AG10803 (cell line): ENCODE measurements around the gene SMIM21.

Source experiments
- DNase-seq: peaks from one replicate; pipeline ENCODE4 v3.0.0; 2010; ENCODE audit warnings: low read depth
- H3K4me3 ChIP-seq: 2 replicates; pipeline ENCODE4 v1.5.1; 2011; ENCODE audit warnings: mild to moderate bottlenecking, low read length, control low read depth
- CTCF ChIP-seq: conservative IDR thresholded peaks from 2 replicates; pipeline ENCODE4 v1.5.1; 2011; ENCODE audit warnings: mild to moderate bottlenecking, low read length, control low read depth, inconsistent platforms

SMIM21 gene

DNA sequence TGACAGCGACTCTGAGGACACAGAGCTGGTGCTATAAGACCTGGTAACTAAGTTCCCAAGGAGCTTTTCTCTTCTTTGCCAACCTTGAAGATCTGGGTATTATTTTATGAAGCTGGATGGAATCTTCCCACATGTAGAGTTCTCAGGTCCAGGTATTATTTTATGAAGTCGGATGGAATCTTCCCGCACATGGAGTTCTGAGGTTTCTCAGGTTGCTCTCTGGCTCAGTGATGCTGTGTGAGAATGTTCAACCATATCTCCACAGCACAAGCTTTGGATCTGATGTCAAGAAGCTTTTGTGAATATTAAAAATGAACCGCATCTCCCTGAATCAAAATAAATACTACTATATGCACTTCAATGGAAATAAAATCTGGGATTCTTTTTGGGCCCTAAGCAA, at the start of gene SMIM21:
Gene SMIM21 (minus strand): TSS at position 101 of the 400 bp plus-strand sequence. CDS start 140 bp downstream, outside the sequence.
- no peak for DNase-seq
- no peak for TF ChIP-seq CTCF
- H3K4me3 ChIP-seq, result no peak within 1 kb of the TSS

GRCh38 chr18:75475228-75475627, 47.7 kb upstream of the SMIM21 start:
- peak; percentile 94 for DNase-seq
- no peak for TF ChIP-seq CTCF
- no peak overlapping the region for H3K4me3 ChIP-seq

- no peak for TF ChIP-seq CTCF
- peak; percentile 54 for DNase-seq
- H3K4me3 ChIP-seq, result no peak overlapping the region
Observed at GRCh38 chr18:75474332-75474731, 46.8 kb upstream of the SMIM21 start.

DNA sequence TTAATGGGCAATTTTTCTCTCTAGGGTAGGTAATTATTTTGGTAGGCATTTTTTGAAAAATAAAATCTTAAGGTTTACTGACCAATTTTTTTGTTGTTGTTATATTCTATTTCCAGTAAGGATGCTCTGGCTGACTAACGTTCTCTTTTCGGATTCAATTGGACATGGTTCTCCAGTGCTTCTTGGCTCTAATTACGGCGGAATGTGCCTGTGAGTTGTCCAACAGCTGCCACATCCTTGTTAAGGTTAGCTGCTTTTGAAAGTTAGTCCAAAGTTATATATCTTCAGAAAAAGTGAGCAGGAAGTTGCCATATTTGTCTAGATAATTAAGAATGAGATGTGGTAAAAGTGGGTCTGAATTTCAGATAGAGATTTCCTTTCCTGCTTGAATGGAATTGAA, 45.8 kb upstream of the SMIM21 start:
- no peak for TF ChIP-seq CTCF
- no peak overlapping the region for H3K4me3 ChIP-seq
- DNase-seq, result peak; percentile 68

- no peak overlapping the region for H3K4me3 ChIP-seq
- no peak for TF ChIP-seq CTCF
- DNase-seq, result no peak
Observed at GRCh38 chr18:75472906-75473305, 45.4 kb upstream of the SMIM21 start.

DNA sequence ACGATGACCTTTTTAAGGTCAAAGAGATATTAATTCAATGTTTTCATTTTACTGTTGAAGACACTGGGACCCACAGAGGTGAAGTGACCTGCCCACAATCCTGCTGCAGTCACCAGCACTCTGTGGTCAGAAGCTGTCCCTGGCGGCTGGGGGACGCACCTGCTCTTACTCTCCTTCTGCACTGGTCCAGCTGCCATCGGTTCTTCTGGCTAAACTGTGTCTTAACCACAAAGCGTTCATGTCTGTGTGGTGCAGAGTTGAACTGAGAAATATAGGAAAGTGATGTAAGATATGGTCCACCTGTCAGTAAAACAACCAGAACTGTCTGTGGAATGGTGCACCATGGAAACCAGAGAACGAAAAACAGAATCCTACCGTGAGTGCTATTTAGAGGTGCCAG, 44.9 kb upstream of the SMIM21 start:
- no peak for TF ChIP-seq CTCF
- no peak for DNase-seq
- no peak overlapping the region for H3K4me3 ChIP-seq

DNA sequence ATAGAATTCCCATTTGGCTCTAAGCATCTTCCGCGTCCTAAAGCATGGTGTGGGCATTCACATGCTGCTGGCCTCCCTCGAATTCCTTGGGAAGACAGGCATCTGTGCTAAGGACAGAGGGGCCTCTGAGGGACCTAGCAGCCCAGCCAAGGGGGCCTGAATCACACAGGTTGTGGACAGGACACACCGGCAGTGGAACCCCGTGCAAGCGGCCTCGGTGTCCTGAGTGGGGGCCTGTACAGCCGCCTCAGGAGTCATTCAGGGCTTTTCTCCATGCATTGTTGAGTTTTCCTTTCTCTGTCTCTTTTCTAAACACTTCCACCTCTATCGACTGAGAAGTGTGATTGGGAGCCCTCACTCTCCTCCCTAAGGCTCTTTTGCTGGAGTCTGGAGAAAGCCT, 44.3 kb upstream of the SMIM21 start:
- TF ChIP-seq CTCF, result no peak
- H3K4me3 ChIP-seq, result no peak overlapping the region
- no peak for DNase-seq
